Cardiac septum (tissue), 1 donor: ENCODE data around the gene ABCC2. TPM values are rescaled to one million over a fixed set of nuclear protein-coding genes. Genes with fewer than 3 reads are reported as not detected.
"Not testable (repeated sequence)": the region's sequence is repeated elsewhere in the genome, so short reads cannot be mapped to it uniquely, and the experiment has no call there.

Experiments
- DNase-seq: peaks from one replicate; pipeline ENCODE4 v3.0.0-alpha.2; 2020; ENCODE audit warnings: low spot score
- intact Hi-C: fragments of 100-400 bp; cut with DNase I; formaldehyde crosslinking; loops from one replicate; pipeline ENCODE4 v1.14.0; 2022
- total RNA-seq: library from RNA; stranded (reverse); fragmentation: NEBNext Ultra II Directional; extraction: Animal tissue kit (Norgen Biotek cat#: 25700); gene quantifications from one replicate; pipeline ENCODE4 v1.2.1, GENCODE V29; 2021
- donor health status: DM: no; HTN: no; CAD: no.

Gene ABCC2
- total RNA-seq, 1 donor from 2014 or later, result 0.30 TPM

- DNase-seq, result no peak
- intact Hi-C loops, result loop anchor here (5.0 kb wide), 1 partner anchor 338 kb away; the partner anchor contains the start of gene ERLIN1
These were observed 66.6 kb downstream of the ABCC2 start for GRCh38 chr10:99849057-99849456.

GRCh38 chr10:99849536-99849935 lies 67.1 kb downstream of the ABCC2 start:
- intact Hi-C loops, result loop anchor here (5.0 kb wide), 1 partner anchor 338 kb away; the partner anchor contains the start of gene ERLIN1
- DNase-seq, result no peak

GRCh38 chr10:99850021-99850766 lies 67.8 kb downstream of the ABCC2 start:
- intact Hi-C loops, result no loop called here
- DNase-seq, result no peak

- no peak for DNase-seq
- intact Hi-C loops, result no loop called here
These were observed 68.4 kb downstream of the ABCC2 start for GRCh38 chr10:99850767-99851340.

- intact Hi-C loops, result no loop called here
- no peak for DNase-seq
These were observed 69.4 kb downstream of the ABCC2 start for GRCh38 chr10:99851825-99852224.

GRCh38 chr10:99852481-99853213 lies 70.2 kb downstream of the ABCC2 start:
- intact Hi-C loops, result no loop called here

GRCh38 chr10:99853655-99854054 lies 71.2 kb downstream of the ABCC2 start:
- DNase-seq, result no peak
- intact Hi-C loops, result no loop called here

More at GRCh38 chr10:99852481-99853213, 70.2 kb downstream of the ABCC2 start:
- no peak for DNase-seq

GRCh38 chr10:99854860-99855259 lies 72.4 kb downstream of the ABCC2 start:
- no peak for DNase-seq
- intact Hi-C loops, result no loop called here

- DNase-seq, result no peak
- intact Hi-C loops, result no loop called here
These were observed 73.1 kb downstream of the ABCC2 start for GRCh38 chr10:99855479-99856071.

- intact Hi-C loops, result no loop called here
- no peak for DNase-seq
These were observed 76.4 kb downstream of the ABCC2 start for GRCh38 chr10:99858849-99859248.

- no peak for DNase-seq
- intact Hi-C loops, result no loop called here
These were observed 77.1 kb downstream of the ABCC2 start for GRCh38 chr10:99859585-99859984.

GRCh38 chr10:99860466-99860865 lies 78.0 kb downstream of the ABCC2 start:
- DNase-seq, result no peak
- intact Hi-C loops, result no loop called here

GRCh38 chr10:99863535-99864240 lies 81.2 kb downstream of the ABCC2 start:
- intact Hi-C loops, DNase-seq: not testable (repeated sequence)

- DNase-seq, intact Hi-C loops: not testable (repeated sequence)
These were observed 84.8 kb downstream of the ABCC2 start for GRCh38 chr10:99867250-99867649.

GRCh38 chr10:99869581-99870122 lies 87.2 kb downstream of the ABCC2 start:
- intact Hi-C loops, result no loop called here

GRCh38 chr10:99870123-99870730 lies 87.8 kb downstream of the ABCC2 start:
- DNase-seq, result no peak
- intact Hi-C loops, result no loop called here

More at GRCh38 chr10:99869581-99870122, 87.2 kb downstream of the ABCC2 start:
- no peak for DNase-seq

GRCh38 chr10:99872367-99873162 lies 90.1 kb downstream of the ABCC2 start:
- DNase-seq, result no peak

GRCh38 chr10:99873846-99874245 lies 91.4 kb downstream of the ABCC2 start:
- intact Hi-C loops, result no loop called here
- no peak for DNase-seq

More at GRCh38 chr10:99872367-99873162, 90.1 kb downstream of the ABCC2 start:
- intact Hi-C loops, result no loop called here
